WTC11 (cell line): ENCODE data around the gene UBB. TPM values are rescaled to one million over a fixed set of nuclear protein-coding genes. Genes with fewer than 3 reads are reported as not detected.

ENCODE experiments used
- ATAC-seq: fragments of 200-7000 bp; cut with Tn5 transposase; 2 replicates; pipeline ENCODE4 v1.10.0; 2021; ENCODE audit warnings: mild to moderate bottlenecking, moderate library complexity
- CTCF ChIA-PET: fragments of 300-600 bp; sonication (Branson Sonifier 250); formaldehyde crosslinking; loops from one replicate; lab custom pipeline; 2021; ENCODE audit warnings: antibody characterized with exemption; lab: Charles Lee
- POLR2A ChIA-PET: fragments of 350-600 bp; sonication (Branson Sonifier 250); formaldehyde crosslinking; loops from one replicate; lab custom pipeline; 2021; ENCODE audit warnings: antibody characterized with exemption; lab: Charles Lee
- DNase-seq: peaks from one replicate; pipeline ENCODE4 v3.0.0; 2021; ENCODE audit warnings: low spot score
- H3K27ac Mint-ChIP-seq: 2 replicates; pipeline ENCODE4 v1.8.0; 2021; ENCODE audit warnings: mixed read lengths
- H3K27me3 Mint-ChIP-seq: 2 replicates; pipeline ENCODE4 v1.8.0; 2021; ENCODE audit warnings: low read depth, mild to moderate bottlenecking, moderate library complexity, mixed read lengths
- H3K36me3 Mint-ChIP-seq: 2 replicates; pipeline ENCODE4 v1.8.0; 2021; ENCODE audit warnings: mixed read lengths
- H3K4me1 Mint-ChIP-seq: 2 replicates; pipeline ENCODE4 v1.8.0; 2022; ENCODE audit warnings: mixed read lengths
- H3K4me3 Mint-ChIP-seq: 2 replicates; pipeline ENCODE4 v1.8.0; 2021; ENCODE audit warnings: mild to moderate bottlenecking, moderate library complexity, mixed read lengths
- H3K9me3 Mint-ChIP-seq: 2 replicates; pipeline ENCODE4 v1.8.0; 2021; ENCODE audit warnings: mixed read lengths
- CTCF ChIP-seq: fragments of 200-600 bp; IDR thresholded peaks from 2 replicates; pipeline ENCODE4 v1.8.0; 2022; ENCODE audit warnings: antibody characterized with exemption
- GRHL2 ChIP-seq: fragments of 250-450 bp; sonication (Bioruptor Pico); IDR thresholded peaks from 2 replicates; pipeline ENCODE4 v1.8.0; 2022; ENCODE audit warnings: mild to moderate bottlenecking, moderate library complexity; ENCODE audit not compliant: insufficient replicate concordance, severe bottlenecking
- NFE2L1 ChIP-seq: sonication (generic); formaldehyde crosslinking; IDR thresholded peaks from 2 replicates; pipeline ENCODE4 v1.8.1; 2023; ENCODE audit warnings: missing genetic modification reagents
- NR3C1 ChIP-seq: sonication (generic); formaldehyde crosslinking; conservative IDR thresholded peaks from 2 replicates; pipeline ENCODE4 v1.8.1; 2023; ENCODE audit warnings: low read depth, mild to moderate bottlenecking, missing genetic modification reagents
- OVOL2 ChIP-seq: fragments of 250-450 bp; sonication (Bioruptor Pico); IDR thresholded peaks from 2 replicates; pipeline ENCODE4 v1.9.0; 2021; ENCODE audit warnings: mild to moderate bottlenecking, borderline replicate concordance
- PRDM15 ChIP-seq: sonication (generic); formaldehyde crosslinking; IDR thresholded peaks from 2 replicates; pipeline ENCODE4 v1.8.0; 2022; ENCODE audit warnings: missing genetic modification reagents
- PRRX2 ChIP-seq: fragments of 250-450 bp; sonication (Bioruptor Pico); IDR thresholded peaks from 2 replicates; pipeline ENCODE4 v1.8.0; 2021; ENCODE audit warnings: mild to moderate bottlenecking
- RELA ChIP-seq: sonication (generic); formaldehyde crosslinking; IDR thresholded peaks from 2 replicates; pipeline ENCODE4 v1.8.1; 2022; ENCODE audit warnings: missing genetic modification reagents, mild to moderate bottlenecking, borderline replicate concordance
- ZBTB21 ChIP-seq: sonication (generic); formaldehyde crosslinking; IDR thresholded peaks from 2 replicates; pipeline ENCODE4 v1.8.1; 2023; ENCODE audit warnings: mild to moderate bottlenecking, missing genetic modification reagents, borderline replicate concordance
- total RNA-seq: library from RNA; stranded (reverse); gene quantifications from 3 replicates; pipeline ENCODE4 v1.2.3, GENCODE V29; 2021
- TF ChIP-seq, protein P1 (sequence below): fragments of 250-450 bp; sonication (Bioruptor Pico); IDR thresholded peaks from 2 replicates; pipeline ENCODE4 v1.9.0; 2021; ENCODE audit warnings: mild to moderate bottlenecking, borderline replicate concordance
- TF ChIP-seq, protein P2 (sequence below): sonication (generic); formaldehyde crosslinking; IDR thresholded peaks from 2 replicates; pipeline ENCODE4 v1.8.0; 2022; ENCODE audit warnings: mild to moderate bottlenecking, missing genetic modification reagents

The UBB gene
- total RNA-seq, 1 experiment from 2014 or later, result 1,216 TPM

- TF ChIP-seq, protein P1, sequence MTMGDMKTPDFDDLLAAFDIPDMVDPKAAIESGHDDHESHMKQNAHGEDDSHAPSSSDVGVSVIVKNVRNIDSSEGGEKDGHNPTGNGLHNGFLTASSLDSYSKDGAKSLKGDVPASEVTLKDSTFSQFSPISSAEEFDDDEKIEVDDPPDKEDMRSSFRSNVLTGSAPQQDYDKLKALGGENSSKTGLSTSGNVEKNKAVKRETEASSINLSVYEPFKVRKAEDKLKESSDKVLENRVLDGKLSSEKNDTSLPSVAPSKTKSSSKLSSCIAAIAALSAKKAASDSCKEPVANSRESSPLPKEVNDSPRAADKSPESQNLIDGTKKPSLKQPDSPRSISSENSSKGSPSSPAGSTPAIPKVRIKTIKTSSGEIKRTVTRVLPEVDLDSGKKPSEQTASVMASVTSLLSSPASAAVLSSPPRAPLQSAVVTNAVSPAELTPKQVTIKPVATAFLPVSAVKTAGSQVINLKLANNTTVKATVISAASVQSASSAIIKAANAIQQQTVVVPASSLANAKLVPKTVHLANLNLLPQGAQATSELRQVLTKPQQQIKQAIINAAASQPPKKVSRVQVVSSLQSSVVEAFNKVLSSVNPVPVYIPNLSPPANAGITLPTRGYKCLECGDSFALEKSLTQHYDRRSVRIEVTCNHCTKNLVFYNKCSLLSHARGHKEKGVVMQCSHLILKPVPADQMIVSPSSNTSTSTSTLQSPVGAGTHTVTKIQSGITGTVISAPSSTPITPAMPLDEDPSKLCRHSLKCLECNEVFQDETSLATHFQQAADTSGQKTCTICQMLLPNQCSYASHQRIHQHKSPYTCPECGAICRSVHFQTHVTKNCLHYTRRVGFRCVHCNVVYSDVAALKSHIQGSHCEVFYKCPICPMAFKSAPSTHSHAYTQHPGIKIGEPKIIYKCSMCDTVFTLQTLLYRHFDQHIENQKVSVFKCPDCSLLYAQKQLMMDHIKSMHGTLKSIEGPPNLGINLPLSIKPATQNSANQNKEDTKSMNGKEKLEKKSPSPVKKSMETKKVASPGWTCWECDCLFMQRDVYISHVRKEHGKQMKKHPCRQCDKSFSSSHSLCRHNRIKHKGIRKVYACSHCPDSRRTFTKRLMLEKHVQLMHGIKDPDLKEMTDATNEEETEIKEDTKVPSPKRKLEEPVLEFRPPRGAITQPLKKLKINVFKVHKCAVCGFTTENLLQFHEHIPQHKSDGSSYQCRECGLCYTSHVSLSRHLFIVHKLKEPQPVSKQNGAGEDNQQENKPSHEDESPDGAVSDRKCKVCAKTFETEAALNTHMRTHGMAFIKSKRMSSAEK (CRISPR knock-in tag), result no peak
- TF ChIP-seq, all 79 proteins: peak for 0
These were observed 22.5 kb upstream of the UBB start (continued) for GRCh38 chr17:16358394-16358793.

GRCh38 chr17:16361874-16362273, 19.0 kb upstream of the UBB start:
- 0 out of 2 replicates have a peak, but pooled peaks cover 3% of the 10 kb centered on the region for H3K4me1 Mint-ChIP-seq
- ATAC-seq, result no peak

GRCh38 chr17:16363749-16364536, 16.9 kb upstream of the UBB start:
- H3K4me1 Mint-ChIP-seq, result 0 out of 2 replicates have a peak, but pooled peaks cover 3% of the 10 kb centered on the region
- ATAC-seq, result peak; percentile 98
- H3K4me3 Mint-ChIP-seq, result no peak overlapping the region
- POLR2A ChIA-PET, result interaction anchor here (0.5 to 1.3 kb wide), 6 partner anchors 11 to 174 kb away, joined by 3 to 7 read pairs (median 3); partner anchors contain the start of gene UBB
- H3K27ac Mint-ChIP-seq, result no peak overlapping the region
- TF ChIP-seq RELA (CRISPR knock-in tag), result no peak
- TF ChIP-seq PRDM15, result no peak
- TF ChIP-seq OVOL2 (CRISPR knock-in tag), result no peak
- TF ChIP-seq NFE2L1 (CRISPR knock-in tag), result no peak
- no peak for TF ChIP-seq NR3C1
- TF ChIP-seq, protein P2, sequence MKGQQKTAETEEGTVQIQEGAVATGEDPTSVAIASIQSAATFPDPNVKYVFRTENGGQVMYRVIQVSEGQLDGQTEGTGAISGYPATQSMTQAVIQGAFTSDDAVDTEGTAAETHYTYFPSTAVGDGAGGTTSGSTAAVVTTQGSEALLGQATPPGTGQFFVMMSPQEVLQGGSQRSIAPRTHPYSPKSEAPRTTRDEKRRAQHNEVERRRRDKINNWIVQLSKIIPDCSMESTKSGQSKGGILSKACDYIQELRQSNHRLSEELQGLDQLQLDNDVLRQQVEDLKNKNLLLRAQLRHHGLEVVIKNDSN (CRISPR knock-in tag), result no peak
- no peak for TF ChIP-seq PRRX2
- peak; percentile 85 for TF ChIP-seq CTCF
- DNase-seq, result peak; percentile 85
- H3K36me3 Mint-ChIP-seq, result no peaks in the 10 kb centered on the region
- peaks cover 3% of the 10 kb centered on the region; the same call in 1 of the 2 replicates for H3K27me3 Mint-ChIP-seq
- CTCF ChIA-PET, result interaction anchor here (0.6 to 3.8 kb wide), 52 partner anchors 11 to 225 kb away, joined by 3 to 96 read pairs (median 6); partner anchors contain the start of genes CENPV, LRRC75A, TRPV2 and UBB
- no peaks in the 10 kb centered on the region for H3K9me3 Mint-ChIP-seq

More at GRCh38 chr17:16361874-16362273, 19.0 kb upstream of the UBB start:
- Mint-ChIP-seq H3K36me3 (no peaks in the 10 kb centered on the region), H3K27me3 (peaks cover 3% of the 10 kb centered on the region), H3K4me3 (no peak overlapping the region), H3K9me3 (no peaks in the 10 kb centered on the region), H3K27ac (no peak overlapping the region)
- POLR2A ChIA-PET, result no interaction called here
- CTCF ChIA-PET, result interaction anchor here (3.8 kb wide), 1 partner anchor 9 kb away, joined by 64 read pairs; the partner anchor contains the start of gene CENPV
- TF ChIP-seq ZBTB21 (CRISPR knock-in tag) (no peak), GRHL2 (no peak)
- no peak for DNase-seq
